Mesodermal cell (in vitro differentiated cells): ENCODE data around the gene ARL3. TPM values are rescaled to one million over a fixed set of nuclear protein-coding genes. Genes with fewer than 3 reads are reported as not detected.
"Not testable (repeated sequence)": the region's sequence is repeated elsewhere in the genome, so short reads cannot be mapped to it uniquely, and the experiment has no call there.

Experiments used
- H3K27ac ChIP-seq: 2 replicates; pipeline ENCODE4 v1.7.0; 2013; ENCODE audit warnings: mild to moderate bottlenecking, low read depth, low read length, moderate library complexity; ENCODE audit not compliant: severe bottlenecking
- H3K36me3 ChIP-seq: 2 replicates; pipeline ENCODE4 v1.7.1; 2013; ENCODE audit warnings: mild to moderate bottlenecking, low read length, moderate library complexity; ENCODE audit not compliant: control insufficient read depth, insufficient read depth
- H3K4me1 ChIP-seq: one replicate; pipeline ENCODE4 v1.7.1; 2013; ENCODE audit warnings: mild to moderate bottlenecking, low read length; ENCODE audit not compliant: insufficient read depth, control insufficient read depth, poor library complexity, severe bottlenecking
- H3K4me3 ChIP-seq: 2 replicates; pipeline ENCODE4 v1.7.0; 2013; ENCODE audit warnings: low read length, control low read depth, mild to moderate bottlenecking; ENCODE audit not compliant: insufficient read depth, poor library complexity, severe bottlenecking; ENCODE audit errors: extremely low read depth
- H3K9me3 ChIP-seq: 2 replicates; pipeline ENCODE4 v1.7.1; 2013; ENCODE audit warnings: mild to moderate bottlenecking, low read length, moderate library complexity; ENCODE audit not compliant: control insufficient read depth
- WGBS, 2 experiments: methylation state at CpG; one replicate each; pipeline ENCODE4 v1.1.5; 2013; ENCODE audit warnings: missing lambda C conversion rate in 2 of 2; ENCODE audit not compliant: insufficient coverage in 2 of 2; 5-methylcytosine and 5-hydroxymethylcytosine counted together
- polyA plus RNA-seq, 2 experiments: library from polyadenylated mRNA; stranded (reverse); fragments of 50-300 nt; gene quantifications; one replicate each; pipeline ENCODE4 v1.2.3, GENCODE V29; 2013

Gene ARL3
- polyA plus RNA-seq (2013, experiment 1 of 2), result 28.2 TPM
- polyA plus RNA-seq (2013, experiment 2 of 2), result 29.8 TPM

- Histone ChIP-seq H3K27ac (peak within 1 kb of the TSS; percentile 87), H3K36me3 (no peaks in the 10 kb centered on the region), H3K9me3 (no peaks in the 10 kb centered on the region), H3K4me3 (peak within 1 kb of the TSS; percentile 64), H3K4me1 (peaks cover 42% of the 10 kb centered on the region)
- WGBS, 2 experiments, result 0% methylated on average over 46 to 52 of the region's 62 CpGs
Measured at GRCh38 chr10:102713814-102714620, at the start of gene ARL3. Gene ARL3, minus strand, starts transcription at chr10:102714397. Its CDS starts 122 bp downstream, at chr10:102714275.

- peaks cover 12% of the 10 kb centered on the region for H3K4me1 ChIP-seq
- H3K27ac ChIP-seq, result peak overlapping the region; percentile 33
- H3K4me3 ChIP-seq, result no peak overlapping the region
- 84 to 90% methylated on average over 6 to 7 of the region's 7 CpGs for WGBS, 2 experiments
- peaks cover 5% of the 10 kb centered on the region for H3K36me3 ChIP-seq
- peaks cover 4% of the 10 kb centered on the region for H3K9me3 ChIP-seq
Measured at GRCh38 chr10:102763037-102763607, 48.9 kb upstream of the ARL3 start.

DNA sequence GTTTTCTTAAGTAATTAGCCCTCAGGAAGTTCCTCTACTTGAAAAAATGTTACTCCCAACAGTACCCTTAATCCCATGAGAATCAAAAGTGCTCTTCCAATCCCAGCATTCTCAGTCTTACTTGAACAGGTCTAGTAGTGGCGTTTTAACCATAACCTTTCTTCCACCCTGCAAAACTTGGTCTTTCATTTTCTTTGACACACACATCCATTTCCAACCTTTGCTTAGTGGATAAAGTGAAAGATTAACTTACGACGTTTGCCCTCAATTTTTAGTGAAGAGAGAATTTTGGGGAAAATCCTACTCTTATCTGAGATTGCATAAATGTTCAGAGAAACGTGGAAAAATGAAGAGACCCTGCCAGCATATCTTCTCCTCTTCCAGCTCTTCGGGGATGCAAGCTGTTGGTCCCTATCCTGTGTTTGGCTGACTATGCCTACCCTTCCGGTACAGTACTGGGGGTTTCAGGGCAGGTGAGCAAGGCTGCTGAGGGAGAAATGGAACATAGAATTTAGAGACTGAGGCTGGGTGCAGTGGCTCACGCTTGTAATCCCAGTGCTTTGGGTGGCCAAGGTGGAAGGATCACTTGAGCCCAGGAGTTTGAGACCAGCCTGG, 48.3 kb upstream of the ARL3 start:
- Histone ChIP-seq H3K36me3 (peaks cover 5% of the 10 kb centered on the region), H3K9me3 (peaks cover 4% of the 10 kb centered on the region), H3K4me1 (peaks cover 12% of the 10 kb centered on the region), H3K4me3 (no peak overlapping the region), H3K27ac (peak overlapping the region; percentile 33)
- WGBS, 2 experiments, result 96 to 97% methylated on average over 4 to 5 of the region's 7 CpGs

GRCh38 chr10:102761981-102762380, 47.8 kb upstream of the ARL3 start:
- peaks cover 5% of the 10 kb centered on the region for H3K36me3 ChIP-seq
- H3K27ac ChIP-seq, result no peak overlapping the region
- WGBS, 2 experiments, result 96 to 100% methylated on average over 2 of the region's 4 CpGs
- no peak overlapping the region for H3K4me3 ChIP-seq
- peaks cover 4% of the 10 kb centered on the region for H3K9me3 ChIP-seq
- H3K4me1 ChIP-seq, result peaks cover 12% of the 10 kb centered on the region

DNA sequence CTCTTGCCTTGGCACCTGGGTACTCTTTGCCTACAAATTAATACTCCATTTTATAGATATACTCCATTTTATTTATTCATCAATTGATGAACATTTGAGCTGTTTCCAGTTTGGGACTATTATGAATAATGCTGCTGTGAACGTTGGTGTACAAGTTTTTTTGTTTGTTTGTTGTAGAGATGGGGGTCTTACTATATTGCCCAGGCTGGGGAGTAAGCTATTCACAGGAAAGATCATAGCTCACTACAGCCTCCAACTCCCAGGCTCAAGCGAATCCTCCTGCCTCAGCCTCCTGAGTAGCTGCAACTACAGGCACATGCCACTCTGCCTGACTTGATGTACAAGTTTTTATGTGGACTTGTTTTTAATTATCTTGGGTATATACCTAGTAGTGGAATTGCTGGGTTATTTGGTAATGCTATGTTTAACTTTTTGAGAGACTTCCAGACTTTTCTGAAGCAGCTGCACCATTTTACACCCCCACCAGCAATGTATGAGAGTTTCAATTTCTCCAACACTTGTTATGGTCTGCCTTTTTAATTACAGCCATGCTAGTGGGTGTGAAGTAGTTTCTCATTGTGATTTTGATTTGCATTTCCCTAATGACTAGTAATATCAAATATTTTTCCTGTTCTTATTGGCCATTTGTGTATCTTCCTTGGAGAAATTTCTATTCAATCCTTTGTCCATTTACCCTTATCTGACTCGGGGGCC, 45.5 kb upstream of the ARL3 start:
- WGBS, 2 experiments, result no CpG with 5 or more reads among the region's 3 CpGs
- peaks cover 4% of the 10 kb centered on the region for H3K9me3 ChIP-seq
- no peak overlapping the region for H3K4me3 ChIP-seq
- H3K36me3 ChIP-seq, result peaks cover 5% of the 10 kb centered on the region
- H3K27ac ChIP-seq, result no peak overlapping the region
- H3K4me1 ChIP-seq, result peaks cover 9% of the 10 kb centered on the region

GRCh38 chr10:102758933-102759262, 44.7 kb upstream of the ARL3 start:
- H3K4me1 ChIP-seq, H3K9me3 ChIP-seq, H3K36me3 ChIP-seq, H3K4me3 ChIP-seq: not testable (repeated sequence)
- H3K27ac ChIP-seq, result peak overlapping the region; percentile 39
- no CpG with 5 or more reads among the region's 12 CpGs for WGBS, 2 experiments

DNA sequence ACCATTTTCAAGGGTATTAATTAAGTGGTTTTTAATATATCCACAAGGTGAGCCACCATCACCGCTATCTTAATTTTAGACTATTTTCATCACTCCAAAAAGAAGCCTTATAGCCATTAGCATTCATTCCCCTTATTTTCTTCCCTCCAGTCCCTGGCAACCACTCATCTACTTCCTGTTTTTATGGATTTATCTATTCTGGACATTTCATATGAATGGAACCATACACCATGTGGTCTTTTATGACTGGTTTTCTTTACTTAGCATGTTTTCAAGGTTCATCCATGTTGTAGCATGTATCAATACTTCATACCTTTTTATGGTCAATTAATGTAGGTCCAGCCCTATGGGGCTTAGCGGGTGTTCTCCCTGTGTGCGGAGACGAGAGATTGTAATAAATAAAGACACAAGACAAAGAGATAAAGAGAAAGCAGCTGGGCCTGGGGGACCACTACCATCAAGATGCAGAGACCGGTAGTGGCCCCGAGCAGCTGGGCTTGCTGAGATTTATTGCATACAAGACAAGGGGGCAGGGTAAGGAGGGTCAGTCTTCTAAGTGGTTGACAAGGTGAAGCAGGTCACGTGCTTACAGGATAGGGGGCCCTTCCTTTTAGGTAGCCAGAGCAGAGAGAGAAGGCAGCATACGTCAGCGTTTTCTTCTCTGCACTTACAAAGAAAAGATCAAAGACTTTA, 44.2 kb upstream of the ARL3 start:
- Histone ChIP-seq H3K4me3 (no peak overlapping the region), H3K27ac (peak overlapping the region; percentile 39), H3K36me3 (peaks cover 5% of the 10 kb centered on the region), H3K9me3 (peaks cover 4% of the 10 kb centered on the region), H3K4me1 (peaks cover 10% of the 10 kb centered on the region)
- 83 to 93% methylated on average over 3 to 4 of the region's 9 CpGs for WGBS, 2 experiments

GRCh38 chr10:102757323-102757722, 43.1 kb upstream of the ARL3 start:
- H3K27ac ChIP-seq, result no peak overlapping the region
- peaks cover 15% of the 10 kb centered on the region for H3K4me1 ChIP-seq
- no peak overlapping the region for H3K4me3 ChIP-seq
- WGBS, 2 experiments, result 97 to 98% methylated on average over 5 to 6 of the region's 6 CpGs
- peaks cover 5% of the 10 kb centered on the region for H3K36me3 ChIP-seq
- H3K9me3 ChIP-seq, result peaks cover 4% of the 10 kb centered on the region

DNA sequence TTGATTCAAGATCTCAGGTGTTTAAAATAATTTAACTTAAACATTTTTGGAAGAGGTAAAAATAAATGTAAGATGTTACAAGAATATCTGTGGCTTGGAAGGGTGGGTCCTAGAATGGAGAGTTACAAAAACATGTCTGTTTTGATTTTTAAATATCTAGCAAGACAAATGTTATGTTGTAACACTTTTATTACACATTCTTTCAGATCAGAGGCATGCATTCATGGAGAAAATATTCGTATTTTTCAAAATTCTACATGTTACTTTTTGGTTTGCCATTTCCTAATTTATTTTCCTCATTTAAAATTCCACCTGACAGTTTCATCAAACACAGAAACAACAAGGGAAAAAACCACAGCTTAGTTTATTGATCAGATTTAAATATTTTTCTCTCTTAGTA, 39.5 kb upstream of the ARL3 start:
- peaks cover 18% of the 10 kb centered on the region for H3K4me1 ChIP-seq
- H3K4me3 ChIP-seq, result no peak overlapping the region
- peaks cover 3% of the 10 kb centered on the region for H3K36me3 ChIP-seq
- no CpG with 5 or more reads among the region's 1 CpG for WGBS, 2 experiments
- no peaks in the 10 kb centered on the region for H3K9me3 ChIP-seq
- H3K27ac ChIP-seq, result no peak overlapping the region
